Lower leg skin (tissue), 3 donors: ENCODE data around the gene TFPI.

Experiments
- CTCF ChIP-seq, 3 donors: fragments of 450-650 bp; IDR thresholded peaks; one replicate each; pipeline ENCODE4 v1.5.1; 2016; ENCODE audit warnings: antibody characterized with exemption in 3 of 3, mild to moderate bottlenecking in 3 of 3, moderate library complexity in 2 of 3
- POLR2A ChIP-seq, 2 donors: fragments of 450-650 bp; IDR thresholded peaks; one replicate each; pipeline ENCODE4 v1.6.1; 2016 to 2017; ENCODE audit warnings: antibody characterized with exemption in 2 of 2, mild to moderate bottlenecking in 1 of 2, moderate library complexity in 1 of 2

DNA sequence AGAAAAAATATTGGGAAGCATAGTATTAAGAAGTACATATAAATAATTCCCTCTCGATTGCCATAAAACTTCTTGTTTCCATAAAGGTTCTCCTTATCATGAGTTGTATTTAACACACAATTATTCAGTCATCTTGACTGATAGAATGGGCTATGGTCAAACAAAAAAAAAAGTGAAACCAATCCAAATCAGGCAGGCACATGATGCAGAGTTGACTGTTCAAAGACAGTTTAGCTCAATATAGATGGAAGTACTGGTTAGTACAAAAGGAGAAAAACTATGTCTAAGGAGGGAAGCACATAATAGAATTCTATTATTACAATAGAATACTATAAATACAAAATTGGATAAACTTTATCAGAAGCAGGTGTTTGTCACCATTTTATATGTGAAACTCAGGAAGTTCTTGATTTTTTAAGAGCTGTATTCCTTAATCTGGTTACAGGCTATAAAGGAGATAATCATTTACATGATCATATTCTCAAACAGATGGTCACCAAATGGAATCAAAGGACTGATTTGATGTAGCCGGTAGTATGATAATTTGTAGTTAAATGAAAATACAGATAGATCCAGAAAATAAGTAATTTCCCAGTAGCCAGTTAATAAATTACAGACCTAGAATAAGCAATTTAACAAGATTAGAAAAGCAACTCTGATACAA, 88.0 kb downstream of the TFPI start:
- TF ChIP-seq CTCF (IDR thresholded peaks at IDR 0.05), result no peak
- TF ChIP-seq POLR2A (IDR thresholded peaks at IDR 0.05), result no peak
